GM23248 (cell line): ENCODE results near the gene TAF10. TPM values are rescaled to one million over a fixed set of nuclear protein-coding genes. Genes with fewer than 3 reads are reported as not detected.

Experiments used
- DNase-seq: peaks from one replicate; pipeline ENCODE4 v3.0.0-alpha.2; 2015
- H2AFZ ChIP-seq: fragments of 200-600 bp; sonication (generic); 2 replicates; pipeline ENCODE4 v1.6.1; 2016; ENCODE audit warnings: antibody characterized with exemption
- H3F3A ChIP-seq: fragments of 200-600 bp; sonication (generic); 2 replicates; pipeline ENCODE4 v1.6.1; 2016; ENCODE audit warnings: mild to moderate bottlenecking, antibody characterized with exemption, mixed run types; ENCODE audit not compliant: insufficient read depth
- H3K27ac ChIP-seq: fragments of 200-600 bp; sonication (generic); 2 replicates; pipeline ENCODE4 v1.5.1; 2016; ENCODE audit warnings: mild to moderate bottlenecking
- H3K27me3 ChIP-seq: fragments of 200-600 bp; sonication (generic); replicated peaks from 2 replicates; pipeline ENCODE4 v1.6.1; 2016; ENCODE audit warnings: mild to moderate bottlenecking; ENCODE audit not compliant: insufficient read depth
- H3K36me3 ChIP-seq: fragments of 200-600 bp; sonication (generic); 2 replicates; pipeline ENCODE4 v1.6.1; 2016; ENCODE audit warnings: low read depth, mild to moderate bottlenecking
- H3K4me1 ChIP-seq: fragments of 200-600 bp; sonication (generic); 2 replicates; pipeline ENCODE4 v1.6.1; 2016; ENCODE audit warnings: mild to moderate bottlenecking; ENCODE audit not compliant: insufficient read depth
- H3K4me2 ChIP-seq: fragments of 200-600 bp; sonication (generic); one replicate; pipeline ENCODE4 v1.6.1; 2016; ENCODE audit warnings: mild to moderate bottlenecking; ENCODE audit not compliant: unreplicated experiment
- H3K4me3 ChIP-seq: fragments of 200-600 bp; sonication (generic); 2 replicates; pipeline ENCODE4 v1.5.1; 2016; ENCODE audit warnings: mild to moderate bottlenecking
- H3K79me2 ChIP-seq: fragments of 200-600 bp; sonication (generic); 2 replicates; pipeline ENCODE4 v1.6.1; 2016; ENCODE audit warnings: mild to moderate bottlenecking; ENCODE audit not compliant: insufficient read depth
- H3K9ac ChIP-seq: fragments of 200-600 bp; sonication (generic); 2 replicates; pipeline ENCODE4 v1.6.1; 2016; ENCODE audit warnings: mild to moderate bottlenecking
- H3K9me2 ChIP-seq: fragments of 200-600 bp; sonication (generic); 2 replicates; pipeline ENCODE4 v1.6.1; 2016; ENCODE audit warnings: mixed run types, mild to moderate bottlenecking, moderate library complexity; ENCODE audit not compliant: insufficient read depth
- H3K9me3 ChIP-seq: fragments of 200-600 bp; sonication (generic); one replicate; pipeline ENCODE4 v1.6.1; 2017; ENCODE audit warnings: low read depth
- H4K20me1 ChIP-seq: fragments of 200-600 bp; sonication (generic); 2 replicates; pipeline ENCODE4 v1.6.0; 2016; ENCODE audit not compliant: insufficient read depth
- EZH2 ChIP-seq: fragments of 200-600 bp; sonication (generic); IDR thresholded peaks from 2 replicates; pipeline ENCODE4 v1.6.1; 2018; ENCODE audit warnings: antibody characterized with exemption, mild to moderate bottlenecking; ENCODE audit not compliant: insufficient read depth, poor library complexity, severe bottlenecking
- EZH2phosphoT487 ChIP-seq: fragments of 200-600 bp; sonication (generic); IDR thresholded peaks from 2 replicates; pipeline ENCODE4 v1.6.1; 2018; ENCODE audit warnings: antibody characterized with exemption, moderate library complexity, mild to moderate bottlenecking, low read depth; ENCODE audit not compliant: insufficient read depth
- WGBS, 2 experiments: methylation state at CpG; one replicate each; pipeline ENCODE4 v1.1.6; 2015 to 2017; ENCODE audit warnings: low lambda C conversion rate in 2 of 2, low coverage in 1 of 2; ENCODE audit errors: missing lambda C conversion rate in 2 of 2; 5-methylcytosine and 5-hydroxymethylcytosine counted together
- in situ Hi-C: fragments of 300-500 bp; cut with MboI; formaldehyde crosslinking; loops from 2 replicates; pipeline ENCODE4 v1.15.0; 2020
- polyA plus RNA-seq: library from polyadenylated mRNA; unstranded; fragments of >200 nt; fragmentation: Nextera tagmentation; extraction: Ambion mirVana; gene quantifications from 2 replicates; pipeline ENCODE4 v1.2.1, GENCODE V29; 2016
- total RNA-seq: library from RNA; depleted of rRNA; stranded (reverse); fragments of >200 nt; shearing (Covaris generic); gene quantifications from 2 replicates; pipeline ENCODE4 v1.2.3, GENCODE V29; 2014

The TAF10 gene
- total and polyA plus RNA-seq, 2 experiments from 2014 or later: 67.9 to 172 TPM

DNA sequence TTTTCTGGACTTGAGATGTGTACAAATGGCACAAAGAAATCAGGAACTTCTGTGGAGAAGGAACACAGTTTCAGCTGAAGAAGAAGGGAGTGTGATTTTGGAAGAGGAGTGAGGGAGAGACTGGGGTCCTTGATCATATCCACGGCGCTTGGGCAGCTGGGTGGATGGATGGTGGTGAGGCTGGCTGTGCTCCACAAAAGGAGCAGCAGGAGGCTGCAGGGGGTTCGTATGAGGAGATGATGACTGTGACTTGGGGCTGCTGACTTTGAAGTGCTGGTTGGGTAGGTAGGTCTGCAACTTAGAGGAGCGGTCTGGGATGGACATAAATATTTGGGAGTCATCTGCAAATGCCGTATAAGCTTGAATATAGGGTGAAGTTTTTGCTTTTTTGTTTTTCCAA, 44.9 kb upstream of the TAF10 start:
- Histone ChIP-seq H3K36me3 (no peaks in the 10 kb centered on the region), H3K27me3 (0 out of 2 replicates have a peak, but pooled peaks cover 4% of the 10 kb centered on the region), H3K4me2 (no peak overlapping the region), H4K20me1 (no peaks in the 10 kb centered on the region), H3K9me2 (no peaks in the 10 kb centered on the region), H3K4me3 (no peak overlapping the region), H3K9ac (no peak overlapping the region), H3F3A (peaks cover 15% of the 10 kb centered on the region), H3K4me1 (no peaks in the 10 kb centered on the region), H3K9me3 (no peaks in the 10 kb centered on the region), H3K27ac (no peak overlapping the region), H3K79me2 (no peaks in the 10 kb centered on the region), H2AFZ (no peak overlapping the region)
- in situ Hi-C loops: no loop called here
- 78 to 79% methylated on average over 5 of the region's 5 CpGs for WGBS, 2 experiments
- DNase-seq: no peak
- TF ChIP-seq EZH2phosphoT487 (no peak), EZH2 (no peak)

DNA sequence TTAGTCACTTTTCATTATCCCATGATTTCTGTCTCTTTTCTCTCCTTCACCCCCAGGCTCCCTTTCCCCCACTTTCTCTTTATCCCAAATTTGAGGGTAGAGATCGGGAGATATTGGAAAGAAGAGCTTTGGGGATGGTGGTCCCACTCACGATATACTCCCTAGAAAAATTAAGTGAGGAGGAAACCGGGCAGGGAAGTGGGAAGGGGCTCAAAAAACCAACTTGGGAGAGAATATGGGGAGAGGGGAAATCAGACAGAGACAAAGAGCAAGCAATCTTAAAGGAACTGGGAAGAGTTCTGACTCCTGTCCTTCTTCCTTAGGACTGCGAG, 44.5 kb upstream of the TAF10 start:
- H3K4me2 ChIP-seq: no peak overlapping the region
- 70 to 74% methylated on average over 4 of the region's 4 CpGs for WGBS, 2 experiments
- H3F3A ChIP-seq: peaks cover 15% of the 10 kb centered on the region

DNA sequence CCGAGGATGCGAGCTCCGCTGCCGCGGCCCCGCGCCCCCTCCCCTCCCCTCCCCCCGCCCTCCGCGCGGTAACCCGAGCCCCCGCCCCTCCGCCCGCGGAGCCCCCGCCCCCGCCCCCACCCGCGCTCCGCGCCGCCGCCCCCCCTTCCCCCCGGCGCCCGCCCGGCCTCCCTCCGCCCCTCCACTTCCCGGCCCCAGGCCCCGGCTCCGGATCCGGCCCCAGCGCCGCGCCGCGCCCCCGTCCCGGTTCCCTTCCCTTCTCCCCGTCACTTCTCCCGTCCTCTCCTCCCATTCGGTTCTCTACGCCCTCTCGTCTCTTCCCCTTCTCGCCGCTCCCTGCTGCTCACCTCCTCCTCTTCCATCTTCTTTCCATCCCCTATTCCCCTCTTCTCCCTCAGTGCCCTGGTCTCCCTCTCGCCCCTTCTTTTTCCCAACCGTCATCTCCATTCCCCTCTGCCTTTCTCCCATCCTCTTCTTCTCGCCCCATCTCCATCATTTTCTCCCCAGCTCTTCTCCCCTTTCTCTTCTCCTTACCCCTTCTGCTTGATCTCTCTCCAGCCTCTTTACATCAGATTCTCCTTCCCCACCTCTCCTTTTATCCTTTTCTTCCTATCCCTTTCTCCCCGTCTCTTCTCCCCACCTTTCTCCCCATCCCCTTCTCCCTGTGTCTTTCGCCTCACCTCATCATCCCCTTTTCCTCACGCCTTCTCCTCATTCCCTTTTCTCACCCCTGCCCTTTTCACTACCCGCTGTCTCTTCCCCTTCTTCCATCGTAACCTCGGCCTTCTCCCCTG, 44.0 kb upstream of the TAF10 start, which contains the start of gene DCHS1:
TSS of gene DCHS1 (minus strand) at position 20 of the 794 bp plus-strand sequence. CDS start 14,196 bp downstream, outside the sequence.
- Histone ChIP-seq H4K20me1 (no peaks in the 10 kb centered on the region), H3K9me3 (no peaks in the 10 kb centered on the region), H3K9ac (peak within 1 kb of the TSS; percentile 40; the same call in 1 of the 2 replicates), H3K79me2 (no peaks in the 10 kb centered on the region), H3K27ac (no peak within 1 kb of the TSS), H3K4me2 (no peak within 1 kb of the TSS), H3K36me3 (no peaks in the 10 kb centered on the region), H3K9me2 (no peaks in the 10 kb centered on the region), H3K4me1 (no peaks in the 10 kb centered on the region), H2AFZ (peak within 1 kb of the TSS; percentile 68), H3K4me3 (peak within 1 kb of the TSS; percentile 61), H3K27me3 (0 out of 2 replicates have a peak, but pooled peaks cover 4% of the 10 kb centered on the region), H3F3A (peaks cover 15% of the 10 kb centered on the region)
- in situ Hi-C loops: no loop called here
- WGBS, 2 experiments: 13 to 38% methylated on average over 12 to 46 of the region's 56 CpGs
- peak; percentile 39 for DNase-seq
- TF ChIP-seq EZH2: no peak
- TF ChIP-seq EZH2phosphoT487: no peak

More for the DNA sequence above, 44.5 kb upstream of the TAF10 start:
- H2AFZ ChIP-seq: peak overlapping the region; percentile 68
- no peak for DNase-seq
- H3K79me2 ChIP-seq: no peaks in the 10 kb centered on the region
- TF ChIP-seq EZH2phosphoT487 (no peak), EZH2 (no peak)
- H4K20me1 ChIP-seq: no peaks in the 10 kb centered on the region
- no peaks in the 10 kb centered on the region for H3K9me2 ChIP-seq
- in situ Hi-C loops: no loop called here
- no peaks in the 10 kb centered on the region for H3K9me3 ChIP-seq
- 0 out of 2 replicates have a peak, but pooled peaks cover 4% of the 10 kb centered on the region for H3K27me3 ChIP-seq
- H3K36me3 ChIP-seq: no peaks in the 10 kb centered on the region
- H3K9ac ChIP-seq: no peak overlapping the region
- H3K4me1 ChIP-seq: no peaks in the 10 kb centered on the region
- H3K27ac ChIP-seq: no peak overlapping the region
- no peak overlapping the region for H3K4me3 ChIP-seq

DNA sequence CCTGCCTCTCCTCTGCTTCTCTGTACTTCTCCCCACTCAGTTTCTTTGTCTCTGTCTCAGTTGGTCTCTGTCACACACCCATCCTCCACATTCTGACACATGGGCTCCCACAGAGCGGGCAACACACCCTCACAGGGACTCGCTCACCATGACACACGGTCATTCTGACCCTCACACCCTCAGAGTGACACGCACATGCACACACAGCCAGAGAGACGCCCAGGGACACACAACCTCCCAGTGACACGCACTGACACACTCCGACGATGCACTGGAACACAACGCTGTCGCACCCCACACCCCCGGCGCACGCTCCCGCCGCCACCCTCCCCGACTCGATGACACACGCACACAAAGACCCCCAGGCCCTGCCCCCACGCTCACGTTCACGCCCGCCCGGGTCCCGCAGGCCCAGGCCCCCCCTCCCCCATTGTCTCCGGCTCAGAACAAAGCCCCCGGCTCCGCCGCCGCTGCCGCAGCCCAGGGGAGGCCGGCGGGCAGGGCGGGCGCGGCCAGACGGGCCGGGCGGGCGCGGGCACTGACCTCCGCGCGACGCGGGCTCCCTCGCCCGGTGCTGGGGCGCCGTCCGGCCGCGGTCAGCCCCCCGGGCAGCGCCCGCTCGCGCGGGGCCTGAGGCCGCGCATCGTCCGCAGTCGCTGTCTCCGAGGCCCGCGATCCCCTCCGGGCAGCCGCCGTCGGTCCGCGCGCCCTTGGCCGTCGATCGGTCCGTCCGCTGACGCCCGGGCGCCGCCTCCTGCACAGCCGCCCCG, 43.2 kb upstream of the TAF10 start:
- TF ChIP-seq EZH2 (no peak), EZH2phosphoT487 (no peak)
- Histone ChIP-seq H4K20me1 (no peaks in the 10 kb centered on the region), H2AFZ (peak overlapping the region; percentile 58), H3F3A (peaks cover 15% of the 10 kb centered on the region), H3K9me3 (no peaks in the 10 kb centered on the region), H3K27ac (no peak overlapping the region), H3K4me2 (no peak overlapping the region), H3K27me3 (0 out of 2 replicates have a peak, but pooled peaks cover 4% of the 10 kb centered on the region), H3K36me3 (no peaks in the 10 kb centered on the region), H3K79me2 (no peaks in the 10 kb centered on the region), H3K4me1 (no peaks in the 10 kb centered on the region), H3K4me3 (peak overlapping the region; percentile 61), H3K9me2 (no peaks in the 10 kb centered on the region), H3K9ac (peak overlapping the region; percentile 31; the same call in 1 of the 2 replicates)
- WGBS, 2 experiments: 4 to 8% methylated on average over 11 to 40 of the region's 84 CpGs
- DNase-seq: peak; percentile 58
- in situ Hi-C loops: no loop called here
